GM18907 (cell line): ENCODE data around the gene SERPIND1.
"Not testable (repeated sequence)": the region's sequence is repeated elsewhere in the genome, so short reads cannot be mapped to it uniquely, and the experiment has no call there.

Experiments
- ATAC-seq: cut with Tn5 transposase; IDR thresholded peaks from one replicate; pipeline ENCODE4 v1.9.1; 2021; ENCODE audit warnings: mild to moderate bottlenecking, moderate library complexity; ENCODE audit not compliant: unreplicated experiment

SERPIND1 gene

DNA sequence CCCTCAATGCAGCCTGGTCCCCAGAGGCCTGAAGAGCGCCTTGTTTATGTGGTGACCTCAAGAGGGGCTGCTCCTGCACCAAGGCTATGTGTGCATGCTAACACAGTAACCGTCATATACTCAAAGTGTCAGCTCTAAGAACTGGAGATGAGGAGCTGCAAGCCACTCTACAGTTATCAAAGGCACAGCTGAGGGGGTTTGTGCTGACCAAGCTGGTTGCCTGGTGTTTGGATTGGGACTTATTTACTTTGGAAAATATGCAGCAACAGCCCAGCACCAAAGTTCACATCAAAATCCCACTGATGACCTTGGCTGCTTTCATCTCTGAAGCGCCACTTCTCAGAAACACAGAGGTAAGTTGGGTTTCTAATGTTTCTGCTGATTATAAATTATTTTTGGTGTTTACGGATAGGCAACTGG, at the start of gene SERPIND1:
Gene SERPIND1 (plus strand): TSS at position 321 of the 420 bp plus-strand sequence. CDS start 5,200 bp downstream, outside the sequence.
- ATAC-seq = no peak

- no peak for ATAC-seq
These were observed 49.0 kb upstream of the SERPIND1 start for GRCh38 chr22:20724676-20725454.

DNA sequence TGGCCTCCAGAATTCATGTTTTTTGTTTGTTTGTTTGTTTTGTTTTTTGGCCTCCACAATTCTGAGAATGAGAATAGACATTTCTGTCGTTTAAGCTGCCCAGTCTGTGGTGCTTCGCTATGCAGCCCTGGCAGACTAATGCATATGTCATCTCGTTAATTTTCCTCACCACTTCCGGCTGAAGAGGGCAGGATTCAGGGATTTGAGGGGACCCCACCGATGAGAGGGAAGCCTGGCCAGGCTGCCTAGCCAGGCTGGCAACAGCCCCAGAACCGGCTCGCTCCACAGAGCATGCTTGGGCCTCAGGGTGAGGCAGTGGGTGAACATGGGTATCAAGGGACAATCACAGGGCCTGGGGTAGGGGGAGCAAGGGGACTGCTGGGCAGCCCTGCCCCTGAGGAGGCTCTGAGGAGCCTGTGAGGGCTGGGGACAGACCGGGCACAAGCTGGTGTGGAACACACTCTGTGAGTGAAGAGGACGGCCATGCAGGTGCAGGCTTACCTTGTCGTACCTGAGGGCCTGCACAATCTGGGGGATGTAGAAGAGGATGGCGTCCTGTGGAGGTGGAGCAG, 47.8 kb upstream of the SERPIND1 start:
- ATAC-seq = no peak

GRCh38 chr22:20727118-20728015, 46.5 kb upstream of the SERPIND1 start:
- no peak for ATAC-seq

DNA sequence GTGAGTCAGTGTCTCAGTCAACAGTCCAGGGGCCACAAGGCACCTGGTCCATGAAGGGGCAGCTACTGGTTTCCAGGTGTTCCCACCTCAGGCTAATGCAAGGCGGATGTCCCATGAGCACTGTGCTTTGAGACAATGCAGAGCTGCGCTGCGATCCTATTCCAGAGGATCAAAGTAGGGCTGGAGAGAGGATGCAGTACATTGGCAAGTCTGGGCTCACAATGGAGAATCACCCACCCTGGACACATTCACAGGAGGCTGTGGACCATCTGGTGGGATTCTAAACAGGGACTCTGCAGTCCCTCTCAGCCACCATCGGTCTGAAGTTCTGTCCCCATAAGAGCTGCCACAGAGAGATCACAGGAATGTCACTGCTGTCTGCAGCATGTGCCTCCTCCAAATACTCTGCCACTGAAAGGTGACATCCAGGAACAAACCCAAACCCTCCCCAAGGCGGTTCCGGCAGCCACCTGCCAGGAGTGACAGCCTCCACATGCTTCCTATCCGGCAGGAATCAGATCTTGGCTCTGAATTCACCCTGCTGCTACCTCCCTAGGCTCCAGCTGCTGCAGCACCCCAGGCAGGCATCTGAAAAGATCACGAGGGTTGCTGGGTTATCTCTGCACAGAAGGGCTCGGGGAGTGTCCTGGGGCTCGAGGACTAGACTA, 45.3 kb upstream of the SERPIND1 start:
- ATAC-seq = no peak

DNA sequence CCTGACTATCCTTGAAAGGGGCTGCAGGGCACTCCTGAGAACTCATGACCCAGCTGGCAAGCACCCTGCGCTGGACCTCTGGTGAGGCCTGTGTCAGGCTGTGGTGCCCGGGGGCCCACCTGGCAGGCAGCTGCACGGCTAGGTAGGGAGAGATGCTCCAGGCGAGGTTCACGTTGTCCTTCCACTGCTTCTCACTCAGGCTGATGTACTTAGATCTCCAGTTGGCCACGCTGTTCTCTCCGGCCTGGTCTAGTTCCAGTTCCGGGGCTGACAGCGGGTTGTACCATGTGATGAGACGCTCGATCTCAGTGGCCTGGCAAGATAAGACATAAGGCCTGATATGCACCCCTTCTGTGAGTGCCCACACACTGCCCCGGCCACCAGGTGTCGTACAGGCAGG, 44.7 kb upstream of the SERPIND1 start:
- ATAC-seq = no peak

DNA sequence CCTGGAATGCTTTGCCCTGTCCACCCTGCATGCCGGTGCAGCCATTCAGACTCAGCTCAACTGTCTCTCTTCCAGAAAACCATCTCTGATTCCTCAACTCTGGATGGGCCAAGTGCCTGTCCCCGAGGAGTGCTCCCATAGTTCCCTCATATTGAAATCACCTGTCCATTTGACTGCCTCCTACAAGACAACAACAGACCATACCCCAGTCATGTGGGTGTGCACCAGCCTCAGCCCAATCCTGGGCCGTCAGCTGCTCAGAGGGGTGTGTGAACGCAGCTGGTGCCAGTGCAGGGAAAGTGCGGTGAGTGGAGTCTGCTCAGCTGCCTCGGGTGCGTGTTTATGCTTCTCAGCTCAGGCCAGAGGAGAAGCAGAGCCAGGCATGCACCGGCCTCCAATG, 41.5 kb upstream of the SERPIND1 start:
- ATAC-seq = not testable (repeated sequence)

- not testable (repeated sequence) for ATAC-seq
These were observed 38.4 kb upstream of the SERPIND1 start for GRCh38 chr22:20735356-20736162.

- ATAC-seq = not testable (repeated sequence)
These were observed 37.0 kb upstream of the SERPIND1 start for GRCh38 chr22:20736891-20737290.

DNA sequence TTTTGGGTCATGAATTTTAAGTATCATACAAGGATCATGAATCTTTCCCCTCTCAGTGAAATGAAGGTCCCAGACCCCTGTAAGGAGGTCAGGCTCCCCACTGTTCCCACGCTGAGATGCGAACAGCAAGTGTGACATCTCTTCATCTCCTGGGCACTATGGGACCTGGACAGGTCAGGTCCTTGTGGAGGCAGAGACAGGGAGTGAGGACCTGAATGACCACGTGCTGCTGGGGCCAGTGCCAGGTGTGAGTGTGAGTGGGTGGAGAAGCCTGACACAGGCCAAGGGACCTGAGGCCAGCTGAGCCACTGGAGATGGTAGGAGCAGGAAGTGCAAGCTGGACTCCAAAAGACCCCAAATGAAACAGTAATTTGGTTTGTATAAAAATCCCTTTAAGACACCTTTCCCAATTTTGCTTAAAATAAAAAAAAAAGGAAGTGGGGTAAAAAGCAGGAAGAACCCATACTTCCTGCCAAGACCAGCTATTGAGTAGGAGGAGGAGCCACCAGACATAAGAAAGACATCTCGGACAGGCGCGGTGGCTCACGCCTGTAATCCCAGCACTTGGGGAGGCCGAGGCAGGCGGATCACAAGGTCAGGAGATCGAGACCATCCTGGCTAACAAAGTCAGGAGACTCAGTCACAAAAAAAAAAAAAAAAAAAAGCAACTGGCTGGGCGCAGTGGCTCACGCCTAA, 35.4 kb upstream of the SERPIND1 start:
- ATAC-seq = no peak

GRCh38 chr22:20740222-20740951, 33.5 kb upstream of the SERPIND1 start:
- no peak for ATAC-seq

DNA sequence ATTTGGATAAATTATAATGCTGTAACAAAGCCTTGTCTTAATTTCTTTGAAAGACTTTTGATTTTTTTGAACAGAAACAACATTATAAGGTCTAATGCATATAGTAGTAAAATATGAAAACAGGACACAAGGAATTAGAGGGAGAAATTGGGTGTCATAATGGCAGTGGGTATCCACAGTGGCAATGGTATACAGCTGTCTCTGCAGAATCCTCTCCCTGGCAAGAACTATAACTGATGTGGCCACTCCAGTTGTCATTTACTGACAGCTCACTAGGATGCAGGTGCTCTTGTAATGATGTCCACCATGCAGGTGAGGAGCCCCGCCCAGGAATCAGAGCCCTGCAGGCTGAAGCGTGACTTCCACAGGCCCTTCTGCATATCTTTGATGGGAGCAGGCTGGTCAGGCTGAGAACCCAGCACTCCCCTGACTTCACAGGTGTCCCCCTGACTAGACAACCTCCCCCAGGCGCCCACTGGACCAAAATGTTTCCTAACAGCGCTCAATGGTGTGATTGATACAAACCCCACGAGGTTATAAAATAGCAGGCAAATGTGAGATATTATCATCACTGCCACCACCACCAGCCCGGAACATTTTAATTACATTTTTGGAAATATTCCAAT, 32.8 kb upstream of the SERPIND1 start:
- no peak for ATAC-seq

DNA sequence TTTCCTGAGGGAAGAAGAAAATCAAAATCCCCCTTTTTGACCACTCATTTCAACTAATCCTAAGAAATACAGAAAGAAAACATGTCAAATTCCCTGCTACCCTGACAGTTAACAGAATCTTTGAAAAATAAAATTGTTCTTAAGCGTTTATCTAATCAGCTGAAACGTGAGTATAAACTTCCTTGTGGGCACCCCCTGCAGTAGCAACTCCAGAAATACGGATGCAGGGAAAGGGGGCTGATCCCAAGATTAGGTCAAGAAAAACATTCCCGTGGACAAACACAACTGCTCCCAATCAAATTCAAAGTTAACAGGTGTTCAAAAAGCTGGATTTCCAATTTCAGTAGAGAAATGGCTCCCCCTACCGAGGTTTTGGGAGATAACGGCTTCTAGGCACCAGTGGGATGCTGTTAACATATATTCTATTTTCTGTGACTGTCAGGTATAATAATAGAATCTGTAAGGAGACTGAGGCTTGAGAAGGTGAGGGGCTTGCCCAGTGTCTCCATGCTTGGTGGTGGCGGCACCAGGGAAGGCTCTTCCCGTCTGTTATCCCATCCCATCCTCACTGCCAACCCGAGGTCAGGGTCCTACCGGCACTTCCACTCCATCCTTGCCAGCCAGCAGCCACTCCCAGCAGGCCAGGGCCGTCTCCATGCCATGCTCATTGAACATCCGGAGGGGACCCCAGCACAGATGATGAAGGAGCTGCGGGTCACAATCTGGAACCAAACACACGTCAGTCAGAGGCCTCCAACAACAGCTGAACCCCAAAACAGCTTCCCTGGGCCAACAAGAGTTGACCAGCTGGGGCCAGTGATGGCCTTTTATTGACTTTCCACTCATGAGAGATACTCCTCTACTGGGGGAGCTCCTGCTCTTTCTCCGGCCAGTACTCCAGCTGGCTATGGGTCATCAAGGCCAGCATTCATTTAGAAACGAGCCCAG, 32.0 kb upstream of the SERPIND1 start:
- no peak for ATAC-seq

DNA sequence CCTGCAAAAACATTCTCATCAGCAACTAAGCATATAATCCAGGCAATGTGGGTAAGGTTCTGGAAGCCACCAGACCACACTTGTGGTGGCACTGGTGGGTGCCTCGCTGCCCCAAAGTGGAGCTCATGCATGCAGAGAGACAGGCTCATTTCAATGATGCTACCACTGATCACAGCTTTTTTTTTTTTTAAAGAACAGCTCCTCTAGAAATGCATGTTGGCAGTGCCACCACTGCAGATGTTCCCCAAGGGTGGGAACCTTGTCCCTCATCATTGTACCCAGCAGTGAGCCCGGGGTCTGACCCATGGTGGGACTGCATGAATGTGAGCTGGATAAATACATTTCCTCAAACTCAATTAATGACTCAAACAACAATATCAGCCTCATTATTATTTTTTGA, 31.1 kb upstream of the SERPIND1 start:
- no peak for ATAC-seq

DNA sequence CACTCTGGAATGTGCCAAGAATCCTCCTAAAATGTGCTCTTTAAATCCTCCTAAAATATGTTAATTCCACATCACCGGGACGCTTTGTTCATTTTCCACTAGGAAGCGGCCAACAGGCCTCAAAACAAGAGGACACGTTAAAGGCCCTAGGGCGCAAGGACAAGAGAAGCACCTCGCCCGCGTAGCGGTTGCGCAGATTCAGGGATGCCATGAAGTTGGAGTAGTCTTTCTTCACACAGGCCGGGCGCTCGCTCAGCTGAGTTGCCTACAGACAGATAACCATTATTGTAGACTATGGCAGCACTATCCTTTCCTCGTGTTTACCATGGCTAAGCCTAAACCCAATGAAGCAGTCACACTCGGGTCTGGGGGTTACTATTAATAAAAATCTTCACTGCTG, 29.5 kb upstream of the SERPIND1 start:
- ATAC-seq = no peak

- no peak for ATAC-seq
These were observed 28.8 kb upstream of the SERPIND1 start for GRCh38 chr22:20745119-20745518.

DNA sequence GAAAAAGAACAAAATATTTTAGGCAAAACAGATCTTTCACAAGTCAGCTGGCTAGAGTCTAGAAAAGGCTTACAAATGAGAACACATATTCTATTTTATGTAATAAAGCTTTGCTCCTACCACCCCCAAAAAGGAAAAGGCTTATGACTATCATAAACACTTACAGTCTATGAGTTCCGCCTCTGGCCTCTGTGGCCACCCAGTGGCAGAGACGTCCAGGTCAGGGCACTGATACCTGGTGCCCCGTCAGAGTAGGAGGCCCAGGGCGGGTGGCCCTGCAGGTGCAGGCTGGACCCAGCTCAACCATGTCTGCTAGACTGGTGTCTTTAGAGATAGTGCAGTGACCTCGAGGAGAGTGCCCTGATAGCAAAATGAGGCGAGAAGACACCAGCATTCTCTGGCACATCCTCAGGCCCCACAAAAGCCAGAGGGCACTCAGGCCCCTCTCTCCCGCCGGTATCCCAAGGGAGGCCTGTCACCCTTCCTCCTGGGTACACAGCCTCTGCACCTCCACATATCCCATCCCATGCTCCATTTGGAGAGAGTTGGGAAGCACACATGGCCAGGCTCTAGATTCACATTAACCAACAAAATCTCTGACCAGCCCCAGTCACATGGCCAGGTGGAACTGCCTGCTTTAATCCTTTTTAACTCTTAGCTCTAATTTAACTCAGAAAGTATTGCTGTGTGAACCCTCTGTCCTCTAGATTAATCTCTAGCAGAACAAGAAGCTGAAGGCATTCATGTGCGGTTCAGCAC, 27.3 kb upstream of the SERPIND1 start:
- ATAC-seq = no peak
